GM19395 (cell line): Measurements from ENCODE around the gene PROM1.

Source experiments
- ATAC-seq: cut with Tn5 transposase; IDR thresholded peaks from one replicate; pipeline ENCODE4 v1.9.1; 2021; ENCODE audit warnings: mild to moderate bottlenecking, moderate library complexity; ENCODE audit not compliant: unreplicated experiment

Gene PROM1, protein sequence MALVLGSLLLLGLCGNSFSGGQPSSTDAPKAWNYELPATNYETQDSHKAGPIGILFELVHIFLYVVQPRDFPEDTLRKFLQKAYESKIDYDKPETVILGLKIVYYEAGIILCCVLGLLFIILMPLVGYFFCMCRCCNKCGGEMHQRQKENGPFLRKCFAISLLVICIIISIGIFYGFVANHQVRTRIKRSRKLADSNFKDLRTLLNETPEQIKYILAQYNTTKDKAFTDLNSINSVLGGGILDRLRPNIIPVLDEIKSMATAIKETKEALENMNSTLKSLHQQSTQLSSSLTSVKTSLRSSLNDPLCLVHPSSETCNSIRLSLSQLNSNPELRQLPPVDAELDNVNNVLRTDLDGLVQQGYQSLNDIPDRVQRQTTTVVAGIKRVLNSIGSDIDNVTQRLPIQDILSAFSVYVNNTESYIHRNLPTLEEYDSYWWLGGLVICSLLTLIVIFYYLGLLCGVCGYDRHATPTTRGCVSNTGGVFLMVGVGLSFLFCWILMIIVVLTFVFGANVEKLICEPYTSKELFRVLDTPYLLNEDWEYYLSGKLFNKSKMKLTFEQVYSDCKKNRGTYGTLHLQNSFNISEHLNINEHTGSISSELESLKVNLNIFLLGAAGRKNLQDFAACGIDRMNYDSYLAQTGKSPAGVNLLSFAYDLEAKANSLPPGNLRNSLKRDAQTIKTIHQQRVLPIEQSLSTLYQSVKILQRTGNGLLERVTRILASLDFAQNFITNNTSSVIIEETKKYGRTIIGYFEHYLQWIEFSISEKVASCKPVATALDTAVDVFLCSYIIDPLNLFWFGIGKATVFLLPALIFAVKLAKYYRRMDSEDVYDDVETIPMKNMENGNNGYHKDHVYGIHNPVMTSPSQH

DNA sequence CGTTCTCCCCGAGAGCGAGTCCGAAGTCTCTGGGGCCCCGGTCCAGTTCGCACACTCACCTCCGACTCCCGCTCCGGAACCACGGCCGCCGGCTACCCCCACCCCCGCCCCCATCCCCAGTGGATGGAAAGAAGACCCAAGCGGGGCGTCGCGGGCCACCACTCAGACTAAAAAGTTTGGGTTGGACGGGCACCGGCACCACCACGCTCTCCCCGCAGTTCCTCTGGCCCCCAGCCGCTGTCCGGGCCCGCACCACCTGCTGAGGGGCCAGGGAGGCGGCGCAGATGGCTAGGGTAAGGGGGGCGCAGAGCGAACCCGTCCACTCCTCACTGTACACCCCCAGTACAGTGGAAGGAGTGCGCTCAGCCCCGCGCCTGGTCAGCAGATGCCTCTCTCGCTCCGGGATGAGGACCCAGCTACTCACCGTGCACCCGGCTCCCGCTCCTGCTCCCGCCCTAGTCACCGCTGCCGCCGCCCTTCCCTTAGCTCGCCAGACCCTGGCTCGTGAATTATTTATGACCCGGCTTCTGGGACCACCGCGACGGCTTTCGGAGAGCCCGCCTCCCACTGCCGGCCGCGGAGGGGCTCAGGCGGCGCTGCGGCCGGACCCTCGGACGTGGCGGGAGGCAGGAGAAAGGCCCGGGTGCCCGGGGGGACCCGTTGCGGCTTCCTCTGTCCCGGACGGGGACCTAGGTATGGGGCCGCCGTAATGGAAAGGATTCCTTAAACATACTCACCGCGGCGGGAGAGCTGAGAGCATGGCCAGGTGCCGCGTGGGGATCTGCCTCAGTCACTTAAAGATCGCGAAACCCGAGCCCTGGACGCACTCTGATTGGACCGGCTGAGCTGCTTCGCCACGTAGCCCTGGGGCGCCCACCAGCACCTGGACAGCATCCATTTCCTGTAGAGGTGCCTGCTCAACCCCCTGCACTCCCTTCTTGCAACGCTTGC, at the start of gene PROM1:
PROM1 (minus strand) TSS at position 783 of the 951 bp plus-strand sequence. CDS start 8,117 bp downstream, outside the sequence.
- no peak for ATAC-seq

DNA sequence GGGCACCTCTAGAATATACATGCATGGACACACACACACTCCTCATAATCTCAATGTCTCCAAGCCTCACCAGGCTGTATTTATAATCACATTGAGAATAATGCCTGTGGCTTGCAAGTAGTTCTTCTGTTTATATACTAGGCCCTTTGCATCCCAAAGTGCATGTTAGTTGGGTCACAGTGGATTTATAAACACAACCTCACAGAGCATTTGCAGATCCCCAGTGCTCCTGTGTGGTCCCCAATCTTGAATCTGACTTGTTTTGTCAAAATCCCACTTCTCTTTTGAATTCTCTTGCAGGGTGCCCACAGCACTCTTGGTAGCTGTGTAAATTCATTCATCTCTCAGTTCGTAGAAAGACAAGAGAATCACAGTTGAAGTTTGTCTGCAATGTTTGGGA, 49.6 kb upstream of the PROM1 start:
- no peak for ATAC-seq

DNA sequence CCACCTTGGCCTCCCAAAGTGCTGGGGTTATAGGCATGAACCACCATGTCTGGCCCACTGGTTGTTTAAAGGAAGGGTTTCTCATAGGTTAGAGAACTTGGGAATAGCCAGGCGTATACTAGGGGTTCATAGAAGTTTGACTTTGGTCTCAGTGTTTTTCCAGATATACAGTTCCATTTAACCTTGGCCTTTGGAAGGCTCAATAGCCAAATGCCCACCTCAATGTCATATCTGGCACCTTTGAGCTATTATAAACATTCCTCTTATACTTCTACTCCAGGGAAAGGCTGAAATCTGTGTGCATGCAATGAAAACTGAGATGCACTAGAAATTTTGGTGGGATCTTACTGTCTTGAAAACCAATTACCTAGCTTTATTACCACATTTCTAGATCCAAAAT, 47.5 kb upstream of the PROM1 start:
- no peak for ATAC-seq

DNA sequence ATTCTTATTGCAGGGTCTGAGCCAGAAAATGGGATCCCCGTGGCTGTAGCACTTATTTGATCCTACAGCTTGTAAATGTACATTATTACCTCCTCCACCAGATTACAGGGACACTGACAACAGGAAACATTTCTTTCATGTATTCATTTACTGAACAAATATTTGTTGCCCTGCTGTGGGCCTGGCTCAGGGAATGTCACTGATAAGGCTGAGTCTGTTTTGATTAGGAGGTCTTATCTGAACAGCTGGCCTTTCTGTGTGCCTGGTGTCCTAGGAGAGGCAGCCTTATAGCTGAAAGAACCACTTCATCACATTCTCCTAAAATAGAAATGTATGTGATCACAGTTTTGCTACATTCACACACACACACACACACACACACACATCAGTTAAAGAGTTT, 45.5 kb upstream of the PROM1 start:
- ATAC-seq = no peak

DNA sequence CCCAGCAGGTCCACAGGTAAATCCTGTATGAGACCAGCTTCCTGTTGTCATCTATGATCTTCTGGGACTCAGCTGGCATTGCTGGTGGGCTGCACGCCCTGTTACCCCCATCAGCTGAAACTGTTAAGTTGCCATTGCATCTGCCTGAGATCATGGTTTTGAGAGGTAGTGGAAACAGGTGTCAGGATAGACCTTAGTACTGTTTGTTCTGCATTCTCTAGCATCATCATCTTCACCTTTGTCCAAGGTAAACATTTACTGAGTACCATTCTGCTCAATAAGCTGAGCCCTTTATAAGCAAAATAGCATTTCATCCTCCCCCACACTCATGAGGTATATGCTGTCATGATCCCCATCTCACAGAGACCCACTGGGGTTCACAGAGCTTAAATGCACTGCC, 42.9 kb upstream of the PROM1 start:
- ATAC-seq = no peak

DNA sequence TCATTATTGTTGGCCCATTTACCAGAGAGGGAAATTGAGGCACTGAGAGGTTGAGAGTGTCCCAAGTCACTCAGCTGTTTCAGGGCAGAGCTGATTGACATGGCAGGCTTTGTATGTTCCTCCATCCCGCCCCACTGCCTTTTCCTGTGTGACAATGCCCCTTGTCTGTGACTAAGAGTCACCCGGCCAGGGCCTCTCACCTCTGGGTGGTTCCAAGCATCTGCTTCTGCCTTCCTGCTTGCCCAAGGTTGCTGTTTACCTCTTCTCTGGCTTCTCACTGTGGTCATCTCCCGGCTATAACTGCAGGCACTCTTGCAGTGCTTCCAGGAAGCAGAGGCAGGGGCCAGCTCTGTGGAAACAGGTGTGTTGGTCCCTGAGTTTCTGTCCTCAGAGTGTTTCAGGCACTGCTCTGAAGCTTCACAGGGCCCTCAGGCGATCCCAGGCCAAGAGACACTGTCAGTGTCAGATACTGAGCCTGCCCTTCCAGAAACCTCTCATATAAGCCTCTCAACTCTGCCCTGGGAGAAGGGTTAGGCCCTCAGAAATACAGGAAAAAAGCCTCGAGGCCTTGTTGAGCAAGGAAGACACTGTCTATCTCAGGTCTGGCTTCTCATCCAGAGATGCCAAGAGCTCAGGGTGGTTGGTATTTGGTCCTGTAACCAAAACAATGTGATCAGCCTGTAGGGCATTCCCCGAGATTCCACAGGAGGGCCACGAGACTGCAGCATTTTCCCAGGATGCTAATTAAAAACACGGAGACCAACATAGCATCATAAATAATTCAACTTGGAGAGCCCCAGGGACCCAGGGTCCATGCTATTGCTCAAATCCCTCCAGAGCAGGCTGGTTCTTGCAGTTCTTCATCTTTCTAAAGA, 42.0 kb upstream of the PROM1 start:
- no peak for ATAC-seq

DNA sequence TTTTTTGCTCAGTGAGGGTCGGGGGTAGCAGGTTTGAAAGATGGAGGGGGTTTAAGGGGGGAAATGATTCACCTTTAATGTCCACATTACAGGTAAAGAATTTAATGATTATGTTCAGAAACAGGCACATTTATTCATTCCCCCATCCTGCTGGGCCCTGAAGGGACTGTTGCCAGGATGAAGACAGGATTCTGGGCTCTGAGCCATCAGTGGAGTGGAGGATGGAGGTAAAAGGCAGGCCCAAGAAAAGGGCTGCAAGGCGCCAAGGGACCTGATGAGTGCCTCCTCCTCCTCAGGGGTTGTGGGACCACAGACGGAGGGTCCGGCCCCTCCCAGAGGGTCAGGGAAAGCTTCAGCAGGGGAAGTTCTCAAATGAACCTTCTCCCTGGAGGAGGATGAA, 40.4 kb upstream of the PROM1 start:
- ATAC-seq = no peak

DNA sequence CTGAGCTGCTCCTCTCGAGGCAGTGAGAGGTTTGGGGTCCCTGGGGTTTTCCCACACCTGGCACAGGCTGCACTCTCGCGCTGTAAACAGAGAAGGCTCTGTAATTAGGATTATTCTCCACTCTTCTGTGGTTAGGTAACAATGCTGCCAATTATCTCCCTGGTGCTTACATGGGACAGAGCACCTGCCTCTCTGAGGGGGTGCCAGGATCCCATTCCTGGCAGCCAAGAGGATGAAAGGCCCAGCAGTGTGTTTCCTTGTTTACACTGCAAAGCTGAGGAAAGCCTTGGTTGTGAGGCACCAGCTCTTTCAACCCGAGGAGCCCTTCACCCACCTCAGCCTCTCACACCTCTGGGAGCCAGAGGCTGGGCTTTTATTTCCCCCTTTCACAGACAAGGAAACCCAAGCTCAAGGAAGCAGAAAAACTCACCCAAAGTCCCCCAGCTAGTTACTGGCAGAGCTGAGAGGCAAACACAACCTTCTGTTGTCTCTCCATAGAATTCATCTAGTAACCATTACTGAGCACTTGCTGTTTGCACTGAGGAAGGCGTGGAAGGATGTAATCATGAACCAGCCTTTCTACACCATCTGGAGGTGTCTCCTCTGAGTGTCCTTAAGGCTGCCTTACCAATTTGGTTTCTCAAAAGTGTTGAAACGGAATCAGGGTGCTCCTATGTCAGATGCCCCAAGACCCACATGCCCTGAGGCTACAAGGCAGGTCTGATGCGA, 39.7 kb upstream of the PROM1 start:
- ATAC-seq = no peak

DNA sequence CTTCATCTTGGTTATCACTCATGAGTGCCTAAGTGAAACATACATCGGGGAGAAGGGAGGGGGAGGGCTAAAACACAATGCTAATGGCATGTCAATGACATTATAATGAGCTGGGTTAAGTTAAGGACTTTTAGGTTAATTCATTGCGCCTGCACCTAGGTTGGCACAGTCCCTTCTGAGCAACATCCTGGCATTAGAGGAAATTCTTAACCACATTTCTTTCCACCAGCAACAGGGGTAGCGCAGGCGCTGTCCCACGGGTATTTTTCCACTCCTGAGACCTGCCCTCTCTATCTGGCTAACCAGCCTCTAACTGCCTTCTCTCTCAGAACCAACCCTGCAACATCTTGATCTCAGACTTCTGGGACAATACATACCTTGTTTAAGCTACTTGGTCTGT, 39.0 kb upstream of the PROM1 start:
- no peak for ATAC-seq

DNA sequence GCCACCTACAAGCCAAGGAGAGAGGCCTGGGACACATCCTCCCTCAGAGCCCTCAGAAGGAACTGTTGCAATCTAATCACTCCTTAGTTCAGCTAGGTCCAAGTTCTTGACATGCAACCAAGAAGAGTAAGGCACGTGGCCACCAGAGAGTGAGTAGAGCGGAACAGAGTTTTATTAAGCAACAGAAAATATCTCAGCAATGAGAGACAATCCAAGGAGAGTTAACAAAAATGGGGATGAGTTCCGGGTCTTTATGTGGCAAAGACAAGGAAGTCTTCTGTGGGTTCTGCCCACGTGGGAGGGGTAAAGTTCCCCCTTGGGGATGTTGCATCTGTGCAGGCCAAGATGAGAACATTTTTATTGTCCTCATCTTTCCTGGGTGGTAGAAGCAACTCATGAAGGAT, 38.5 kb upstream of the PROM1 start:
- no peak for ATAC-seq

DNA sequence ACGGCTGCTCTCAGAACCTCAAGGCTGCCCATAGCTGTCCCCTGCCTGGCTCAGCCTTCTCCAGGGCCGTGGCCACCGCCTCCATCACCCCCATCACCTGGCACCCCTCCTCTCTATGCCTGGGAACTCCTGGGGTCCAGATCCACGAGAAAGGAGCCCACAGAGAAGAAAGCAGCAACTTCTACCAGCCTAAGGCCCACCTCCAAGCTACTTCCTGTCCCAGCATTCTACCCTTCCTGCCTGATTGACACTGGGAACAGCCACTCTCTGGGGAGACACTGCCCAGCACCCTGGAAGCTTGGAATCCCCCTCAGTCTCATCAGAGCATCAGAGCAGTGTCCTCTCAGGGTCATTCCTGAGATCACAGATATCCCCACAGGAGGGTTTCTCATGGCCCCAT, 36.9 kb upstream of the PROM1 start:
- no peak for ATAC-seq

DNA sequence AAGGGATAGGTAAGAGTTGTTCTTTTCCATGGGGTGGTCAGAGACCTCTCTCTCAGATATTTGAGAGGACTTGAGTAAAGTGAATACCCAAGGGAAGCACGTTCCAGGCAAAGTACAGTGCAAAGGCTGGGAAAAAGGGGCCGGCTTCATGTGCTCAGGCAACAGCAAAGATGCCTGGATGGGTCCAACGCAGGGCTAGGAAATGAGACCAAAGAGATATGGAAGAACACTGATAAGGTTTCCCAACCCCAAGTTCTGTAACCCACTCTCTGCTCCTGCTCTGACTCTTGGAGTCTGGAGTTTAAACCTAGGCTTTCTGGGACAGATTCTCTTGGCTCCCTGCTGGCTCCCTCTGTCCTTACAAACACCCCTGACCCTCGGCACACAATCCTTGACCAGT, 36.2 kb upstream of the PROM1 start:
- no peak for ATAC-seq

DNA sequence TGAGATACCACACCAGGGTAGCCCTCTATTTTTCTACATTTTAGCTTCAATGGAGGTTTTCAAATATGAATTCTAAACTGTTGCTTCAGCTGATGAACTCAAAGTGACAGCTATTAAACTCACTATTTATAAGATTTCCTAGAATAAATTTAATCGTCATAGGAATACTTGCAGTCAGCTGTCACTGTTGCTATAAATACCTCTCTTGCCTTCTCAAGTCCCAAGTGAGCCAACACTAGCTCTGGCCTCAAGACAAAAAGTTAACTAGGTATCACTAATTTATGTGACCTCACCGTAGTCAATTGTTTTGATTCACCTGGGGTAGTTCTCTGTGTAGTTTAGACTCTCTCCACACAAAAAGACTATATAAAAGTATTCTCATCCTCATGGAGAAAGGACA, 34.3 kb upstream of the PROM1 start:
- no peak for ATAC-seq

DNA sequence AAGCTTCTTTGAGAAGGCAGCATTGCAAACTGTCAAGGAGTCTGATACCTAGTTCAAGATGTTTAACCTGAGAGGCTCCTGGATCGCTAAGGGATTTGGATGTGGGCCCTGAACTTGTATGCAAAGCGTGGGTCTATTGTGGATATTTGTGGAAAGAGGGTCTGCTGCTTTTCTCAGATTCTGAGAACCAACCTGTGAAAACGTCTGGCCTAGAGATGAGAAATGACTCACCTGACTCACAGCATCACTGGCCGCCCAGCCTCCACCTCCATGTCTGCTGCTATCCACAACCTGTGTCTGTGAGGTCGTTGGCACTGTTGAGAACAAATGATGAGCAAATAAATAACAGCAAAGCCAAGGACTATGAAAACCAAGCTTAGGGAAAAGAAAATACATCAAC, 33.3 kb upstream of the PROM1 start:
- ATAC-seq = no peak

DNA sequence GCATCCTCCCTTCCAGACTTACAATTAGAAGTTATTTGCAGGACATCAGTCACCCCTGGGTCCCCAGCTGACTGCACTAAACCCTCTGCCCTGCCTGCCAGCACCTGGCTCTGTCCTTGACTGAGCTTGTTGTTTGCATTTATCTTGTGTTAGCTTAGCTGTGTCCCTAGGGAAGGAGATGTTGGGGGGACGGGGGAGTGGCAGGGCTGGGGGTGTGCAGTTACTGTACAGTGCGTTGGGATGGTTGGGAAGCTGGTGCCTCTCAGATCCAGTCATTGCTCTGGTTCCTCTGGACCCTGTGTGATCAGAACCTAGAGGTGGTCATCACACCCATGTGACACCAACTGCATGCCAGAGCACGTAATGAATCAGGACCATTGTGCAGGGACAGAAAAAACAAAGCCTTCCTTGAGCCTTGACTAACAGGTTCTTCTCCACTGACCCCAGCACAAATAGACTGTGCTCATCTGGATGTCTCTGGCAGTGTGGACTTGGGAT, 32.7 kb upstream of the PROM1 start:
- ATAC-seq = no peak

DNA sequence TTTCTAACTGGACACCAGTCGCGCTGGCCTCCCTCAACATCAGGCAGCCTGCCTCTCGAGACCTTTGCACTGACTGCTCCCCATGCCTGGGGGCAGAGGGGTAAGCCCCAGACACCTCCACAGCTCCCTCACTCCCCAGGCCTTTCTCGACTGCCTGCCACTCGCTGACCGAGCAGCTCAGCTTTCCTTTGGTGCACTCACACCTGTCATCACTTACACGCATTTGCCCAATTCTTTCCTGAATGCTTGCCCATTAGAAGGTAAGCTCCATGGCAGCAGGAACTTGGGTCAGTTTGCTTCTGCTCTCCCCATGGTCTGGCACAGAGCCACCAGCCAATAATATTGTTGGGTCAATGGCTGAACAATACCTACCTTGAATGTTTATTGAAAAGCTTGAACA, 32.2 kb upstream of the PROM1 start:
- no peak for ATAC-seq

DNA sequence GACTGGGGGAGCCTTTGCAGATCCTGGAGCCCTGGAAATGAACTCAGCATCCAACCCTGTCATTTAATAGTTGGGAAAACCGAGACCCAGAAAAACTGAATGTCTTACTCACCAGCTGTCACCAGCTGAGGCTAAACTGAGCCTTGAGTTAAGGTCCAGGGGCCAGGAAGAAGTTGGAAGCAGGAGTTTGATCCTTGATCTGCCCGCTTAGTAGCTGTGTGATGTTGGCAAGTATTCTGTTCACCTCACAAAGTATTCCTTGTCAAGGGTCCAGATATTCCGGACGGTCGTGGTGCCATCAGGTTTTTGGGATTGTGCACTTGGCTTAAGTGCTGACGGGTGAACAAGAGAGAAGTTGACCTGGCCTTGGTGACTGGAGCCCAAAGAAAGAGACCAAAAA, 30.7 kb upstream of the PROM1 start:
- no peak for ATAC-seq

DNA sequence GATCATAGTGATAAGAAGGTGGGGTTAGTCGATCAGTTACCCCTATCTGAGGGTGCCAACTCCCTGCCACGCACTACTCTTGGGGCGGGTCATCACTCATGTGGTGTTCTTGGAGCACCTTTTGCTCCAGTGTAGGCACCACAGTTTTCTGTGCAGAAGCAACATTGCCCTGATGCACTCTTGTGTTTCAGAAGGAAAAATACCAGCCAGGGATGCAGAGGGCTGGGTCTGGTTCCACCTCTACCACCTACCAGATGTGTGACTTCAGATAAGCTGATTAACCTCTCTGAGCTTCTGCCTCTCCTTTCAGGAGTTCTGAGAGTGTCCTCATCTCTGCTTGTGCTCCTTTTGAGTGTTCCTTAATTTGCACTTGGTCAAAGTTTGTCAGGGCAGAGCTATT, 29.9 kb upstream of the PROM1 start:
- no peak for ATAC-seq

DNA sequence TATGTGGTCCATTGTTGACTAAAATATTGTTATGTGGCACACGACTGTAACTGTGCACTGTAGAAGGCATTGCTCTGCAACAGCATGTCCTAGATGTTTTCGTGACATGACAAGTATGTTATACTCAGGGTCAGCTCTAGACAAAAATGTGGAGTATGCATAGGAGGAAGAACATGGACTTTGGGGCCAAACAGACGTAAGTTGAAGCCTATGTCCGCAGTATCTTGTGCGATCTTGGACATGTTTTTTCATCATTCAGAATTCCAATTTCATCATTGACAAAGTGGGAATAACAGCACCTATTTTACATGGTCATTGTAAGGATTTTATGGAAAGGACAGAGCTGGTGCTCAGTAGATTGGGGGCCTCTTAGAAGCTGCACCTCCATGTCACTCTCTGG, 27.7 kb upstream of the PROM1 start:
- ATAC-seq = no peak
